HT1080 (cell line): Measurements from ENCODE around the gene CPSF3. TPM values are rescaled to one million over a fixed set of nuclear protein-coding genes. Genes with fewer than 3 reads are reported as not detected.
A peak's percentile ranks its signal among the peaks of the same experiment; 100 is the strongest.

Experiments
- DNase-seq: peaks from one replicate; pipeline ENCODE4 v3.0.0-alpha.2; 2015; ENCODE audit warnings: low read depth
- polyA plus RNA-seq, 2 experiments: library from polyadenylated mRNA; depleted of rRNA; stranded (reverse); fragments of >200 nt; gene quantifications; 2 replicates each; pipeline ENCODE4 v1.2.3, GENCODE V29; 2015
- total RNA-seq: library from RNA; depleted of rRNA; stranded (reverse); fragments of >200 nt; shearing (Covaris generic); gene quantifications from 2 replicates; pipeline ENCODE4 v1.2.3, GENCODE V29; 2014; rRNA removed

Gene CPSF3
- 81.5 and 108 TPM in 2 replicates for total RNA-seq
- 58.6 and 69.7 TPM in 2 replicates for polyA plus RNA-seq (2015; cell fraction: cytosol; rRNA removed)
- 140 and 156 TPM in 2 replicates for polyA plus RNA-seq (2015; cell fraction: nucleus; rRNA removed)

GRCh38 chr2:9423100-9423921 is at the start of gene CPSF3, which contains the start of gene ITGB1BP1:
Gene CPSF3 (plus strand): TSS chr2:9423654. CDS start chr2:9423774, 120 bp downstream.
Gene ITGB1BP1 (minus strand): TSS chr2:9423528. CDS start chr2:9418697, 4,831 bp downstream.
- DNase-seq, result peak; percentile 94

GRCh38 chr2:9374071-9374730 is 49.3 kb upstream of the CPSF3 start:
- DNase-seq, result no peak

GRCh38 chr2:9375857-9376428 is 47.5 kb upstream of the CPSF3 start:
- DNase-seq, result no peak

GRCh38 chr2:9377461-9378097 is 45.9 kb upstream of the CPSF3 start:
- peak; percentile 26 for DNase-seq

- peak; percentile 86 for DNase-seq
These were observed 44.7 kb upstream of the CPSF3 start for GRCh38 chr2:9378433-9379390.

- DNase-seq, result no peak
These were observed 44.1 kb upstream of the CPSF3 start for GRCh38 chr2:9379391-9379755.

GRCh38 chr2:9380702-9381628 is 42.5 kb upstream of the CPSF3 start:
- DNase-seq, result peak; percentile 93

GRCh38 chr2:9382604-9383235 is 40.7 kb upstream of the CPSF3 start:
- peak; percentile 47 for DNase-seq

GRCh38 chr2:9384521-9384920 is 38.9 kb upstream of the CPSF3 start:
- DNase-seq, result no peak

GRCh38 chr2:9385841-9386240 is 37.6 kb upstream of the CPSF3 start:
- no peak for DNase-seq

GRCh38 chr2:9388199-9388681 is 35.2 kb upstream of the CPSF3 start:
- no peak for DNase-seq

- DNase-seq, result no peak
These were observed 34.2 kb upstream of the CPSF3 start for GRCh38 chr2:9388950-9389911.

GRCh38 chr2:9390151-9390850 is 33.2 kb upstream of the CPSF3 start:
- DNase-seq, result no peak

- no peak for DNase-seq
These were observed 32.5 kb upstream of the CPSF3 start for GRCh38 chr2:9390991-9391390.

GRCh38 chr2:9391961-9392720 is 31.3 kb upstream of the CPSF3 start:
- no peak for DNase-seq
